Lung (tissue), 12 donors: ENCODE data around the gene LPAR3. TPM values are rescaled to one million over a fixed set of nuclear protein-coding genes. Genes with fewer than 3 reads are reported as not detected.

Experiments used
- ATAC-seq: fragments of 200-7000 bp; cut with Tn5 transposase; one replicate; pipeline ENCODE4 v1.9.1; 2020; ENCODE audit warnings: moderate number of reproducible peaks; ENCODE audit not compliant: insufficient read depth, low FRiP score
- DNase-seq, 3 donors: peaks; one replicate each; pipeline ENCODE4 v3.0.0-alpha.2; 2013 to 2017
- H3K27ac ChIP-seq, 2 donors: one replicate each; pipeline ENCODE4 v1.5.1; 2013; ENCODE audit warnings: mild to moderate bottlenecking in 2 of 2, moderate library complexity in 2 of 2, control low read depth in 1 of 2, inconsistent platforms in 1 of 2, low read depth in 1 of 2, low read length in 1 of 2
- H3K27me3 ChIP-seq, 3 donors: one replicate each; pipeline ENCODE4 v1.5.1; 2013; ENCODE audit warnings: low read length in 2 of 3; ENCODE audit not compliant: control insufficient read depth in 3 of 3, insufficient read depth in 3 of 3
- H3K36me3 ChIP-seq, 4 donors: one replicate each; pipeline ENCODE4 v1.5.1; 2013; ENCODE audit warnings: low read length in 4 of 4, mild to moderate bottlenecking in 1 of 4, moderate library complexity in 1 of 4; ENCODE audit not compliant: control insufficient read depth in 4 of 4, insufficient read depth in 4 of 4
- H3K4me1 ChIP-seq, 5 donors: one replicate each; pipeline ENCODE4 v1.5.1; 2013; ENCODE audit warnings: low read length in 5 of 5, mild to moderate bottlenecking in 2 of 5, moderate library complexity in 1 of 5; ENCODE audit not compliant: control insufficient read depth in 5 of 5, insufficient read depth in 5 of 5
- H3K4me3 ChIP-seq: one replicate; pipeline ENCODE4 v1.5.1; 2013; ENCODE audit warnings: mild to moderate bottlenecking, control low read depth, moderate library complexity
- H3K9ac ChIP-seq, 2 donors: one replicate each; pipeline ENCODE4 v1.5.1; 2013; ENCODE audit warnings: low read length in 2 of 2, control low read depth in 1 of 2; ENCODE audit not compliant: insufficient read depth in 1 of 2
- H3K9me3 ChIP-seq, 4 donors: one replicate each; pipeline ENCODE4 v1.5.1; 2013; ENCODE audit warnings: low read length in 3 of 4, mild to moderate bottlenecking in 1 of 4, moderate library complexity in 1 of 4; ENCODE audit not compliant: control insufficient read depth in 4 of 4, insufficient read depth in 3 of 4
- CTCF ChIP-seq: IDR thresholded peaks from 2 replicates; pipeline ENCODE4 v1.5.1; 2012; ENCODE audit warnings: mild to moderate bottlenecking; ENCODE audit errors: control extremely low read depth, extremely low read depth
- WGBS, 2 donors: extraction: QIAGEN DNeasy Blood & Tissue Kit; methylation state at CpG; one replicate each; pipeline ENCODE4 v1.1.7; 2013; 5-methylcytosine and 5-hydroxymethylcytosine counted together
- polyA plus RNA-seq, 2 donors: library from polyadenylated mRNA; stranded (reverse); fragments of 200-250 nt; gene quantifications; one replicate each; pipeline ENCODE4 v1.2.1, GENCODE V29; 2013
- total RNA-seq, 2 donors: library from RNA; depleted of rRNA in 1 of 2; stranded (reverse); fragments of >200 nt in 1 of 2; gene quantifications; one replicate each; pipeline ENCODE4 v1.2.1, GENCODE V29; 2014 to 2021
- donor health status: control.
- donor health status: control.
- donor health status: Bipolar disorder and iron deficiency.
- donor health status: healthy.
- donor health status: DM: yes; HTN: yes; CAD: no.

Gene LPAR3
- total and polyA plus RNA-seq, 4 donors: 0.98 to 8.3 (median 5.3) TPM

- Histone ChIP-seq H3K27ac (no peak overlapping the region), H3K4me1 (peaks cover 0 to 19% (median 0%) of the 10 kb centered on the region in 5 donors), H3K9me3 (no peaks in the 10 kb centered on the region), H3K9ac (no peak overlapping the region), H3K4me3 (no peak overlapping the region), H3K27me3 (peaks cover 0 to 4% (median 0%) of the 10 kb centered on the region in 3 donors), H3K36me3 (no peaks in the 10 kb centered on the region)
- 78 to 94% methylated on average over 3 of the region's 3 CpGs for WGBS, 2 donors
- ATAC-seq: no peak
- no peak for TF ChIP-seq CTCF
- DNase-seq: no peak
Measured at GRCh38 chr1:84827976-84828375, 65.0 kb downstream of the LPAR3 start.

GRCh38 chr1:84827555-84827954 is 65.5 kb downstream of the LPAR3 start:
- H3K9me3 ChIP-seq: no peaks in the 10 kb centered on the region
- peaks cover 0 to 19% (median 0%) of the 10 kb centered on the region in 5 donors for H3K4me1 ChIP-seq
- peaks cover 0 to 3% (median 0%) of the 10 kb centered on the region in 3 donors for H3K27me3 ChIP-seq
- H3K4me3 ChIP-seq: no peak overlapping the region
- H3K36me3 ChIP-seq: no peaks in the 10 kb centered on the region
- DNase-seq (no peak), ATAC-seq (no peak)
- WGBS, 2 donors: 85 to 91% methylated on average over 3 of the region's 3 CpGs
- H3K9ac ChIP-seq: no peak overlapping the region
- no peak for TF ChIP-seq CTCF
- H3K27ac ChIP-seq: no peak overlapping the region

GRCh38 chr1:84825161-84825560 is 67.8 kb downstream of the LPAR3 start:
- no peak overlapping the region for H3K9ac ChIP-seq
- no peaks in the 10 kb centered on the region for H3K36me3 ChIP-seq
- no peaks in the 10 kb centered on the region for H3K27me3 ChIP-seq
- ATAC-seq (no peak), DNase-seq (no peak)
- TF ChIP-seq CTCF: no peak
- WGBS, 2 donors: 70 to 94% methylated on average over 3 of the region's 3 CpGs
- H3K4me3 ChIP-seq: no peak overlapping the region
- H3K27ac ChIP-seq: no peak overlapping the region
- H3K9me3 ChIP-seq: no peaks in the 10 kb centered on the region
- peaks cover 0 to 17% (median 0%) of the 10 kb centered on the region in 5 donors for H3K4me1 ChIP-seq

GRCh38 chr1:84823991-84824390 is 69.0 kb downstream of the LPAR3 start:
- no peak for DNase-seq
- ATAC-seq: no peak
- Histone ChIP-seq H3K4me3 (no peak overlapping the region), H3K9ac (no peak overlapping the region), H3K4me1 (peaks cover 0 to 17% (median 0%) of the 10 kb centered on the region in 5 donors), H3K27me3 (no peaks in the 10 kb centered on the region), H3K36me3 (no peaks in the 10 kb centered on the region), H3K9me3 (no peaks in the 10 kb centered on the region), H3K27ac (no peak overlapping the region)
- WGBS, 2 donors: 92 to 97% methylated on average over 1 of the region's 1 CpG
- TF ChIP-seq CTCF: no peak
